ENCODE data around the gene IQSEC3.

Gene IQSEC3

DNA sequence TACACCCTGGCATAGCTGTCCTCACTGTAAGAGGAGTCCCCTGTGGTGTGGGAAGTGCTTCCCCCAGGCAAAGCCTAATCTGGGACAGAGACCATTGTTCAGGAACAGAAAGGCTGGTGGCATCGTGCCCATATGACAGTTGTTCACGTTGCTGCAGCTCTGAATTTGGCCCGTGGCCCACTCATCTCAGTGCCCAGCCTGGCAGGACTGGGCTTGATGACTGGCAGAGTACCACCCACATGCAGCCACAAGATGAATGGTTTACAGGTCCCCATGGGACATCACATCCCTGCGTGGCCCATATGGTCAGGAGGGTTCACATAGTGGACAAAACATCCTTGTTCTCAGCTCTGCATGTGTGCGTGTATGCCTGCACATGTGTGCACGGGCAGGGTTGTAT lies 17.5 kb downstream of the IQSEC3 start:
- DNase-seq = no peak

GRCh38 chr12:85191-85666 lies 18.7 kb downstream of the IQSEC3 start:
- no peak for DNase-seq

GRCh38 chr12:87315-87714 lies 20.7 kb downstream of the IQSEC3 start:
- no peak for DNase-seq

- DNase-seq = no peak
Measured at GRCh38 chr12:87856-88255, 21.3 kb downstream of the IQSEC3 start.

- no peak for DNase-seq
Measured at GRCh38 chr12:89653-90052, 23.1 kb downstream of the IQSEC3 start.

DNA sequence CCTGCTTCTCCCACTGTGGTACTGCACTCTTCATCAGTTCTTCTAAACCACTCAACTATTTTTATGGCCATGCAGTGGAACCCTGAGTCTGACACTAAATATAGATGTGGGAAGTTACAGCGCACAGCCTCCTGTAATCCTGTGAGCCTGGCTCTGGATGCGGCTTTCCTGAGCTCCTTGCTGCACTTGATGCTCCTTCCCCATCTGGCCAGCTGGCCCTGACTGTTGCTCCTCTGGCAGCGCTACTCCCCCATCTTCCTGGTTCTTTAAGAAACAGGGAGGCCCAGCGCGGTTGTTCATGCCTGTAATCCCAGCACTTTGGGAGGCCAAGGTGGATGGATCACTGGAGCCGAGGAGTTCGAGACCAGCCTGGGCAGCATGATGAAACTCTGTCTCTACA lies 24.6 kb downstream of the IQSEC3 start:
- DNase-seq = no peak

DNA sequence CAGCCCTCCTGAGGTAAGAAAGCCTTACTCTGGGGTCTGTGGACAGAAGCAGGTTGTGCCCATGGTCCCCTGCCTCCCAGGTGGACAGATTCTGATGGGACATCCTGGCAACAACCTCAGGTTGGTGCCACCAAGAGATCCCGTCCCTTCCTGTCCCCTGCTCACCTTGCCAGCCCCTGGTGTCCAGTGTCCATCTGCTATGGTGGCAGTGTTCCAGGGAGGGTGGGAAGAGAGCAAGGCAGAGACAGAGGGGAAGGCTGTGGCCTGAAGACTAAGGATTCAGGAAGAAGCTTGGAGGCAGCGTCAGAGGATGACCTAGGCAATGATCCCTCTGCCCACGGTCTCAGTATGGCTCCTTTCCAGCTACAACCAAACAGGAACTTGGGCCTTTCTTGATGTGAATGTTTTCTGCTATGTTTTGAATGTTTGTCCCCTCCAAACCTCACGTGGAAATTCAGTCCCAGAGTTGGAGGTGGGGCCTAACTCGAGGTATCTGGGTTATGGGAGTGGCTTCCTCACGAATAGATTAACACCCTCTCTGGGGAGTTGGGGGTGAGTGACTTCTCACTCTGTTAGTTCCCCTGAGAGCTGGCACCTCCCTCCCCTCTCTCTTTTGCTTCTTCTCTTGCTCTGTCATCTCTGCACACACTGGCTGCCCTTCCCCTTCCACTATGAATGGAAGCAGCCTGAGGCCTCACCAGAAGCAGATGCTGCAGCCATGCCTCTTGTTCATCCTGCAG lies 26.9 kb downstream of the IQSEC3 start:
- no peak for DNase-seq

DNA sequence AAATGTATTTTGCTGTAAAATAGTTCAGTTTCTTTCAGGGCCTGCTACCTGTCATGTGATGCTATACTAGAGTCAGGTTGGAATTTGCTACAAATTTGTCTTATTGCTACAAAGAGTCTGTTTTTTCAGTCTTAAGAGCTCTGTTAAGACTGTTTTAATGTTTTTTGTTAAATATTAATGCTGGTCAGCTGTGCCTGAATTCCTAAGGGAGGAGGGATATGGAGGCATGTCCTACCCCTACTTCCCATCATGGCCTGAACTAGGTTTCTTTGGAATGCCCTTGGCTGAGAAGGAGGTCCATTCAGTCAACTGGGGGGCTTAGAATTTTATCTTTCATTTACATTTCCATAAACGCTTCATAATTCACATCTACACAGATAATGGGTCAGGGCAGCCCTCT lies 30.0 kb downstream of the IQSEC3 start:
- DNase-seq = no peak

GRCh38 chr12:98924-99352 lies 32.4 kb downstream of the IQSEC3 start:
- DNase-seq = no peak

- DNase-seq = no peak
Measured at GRCh38 chr12:99605-100004, 33.0 kb downstream of the IQSEC3 start.

- no peak for DNase-seq
Measured at GRCh38 chr12:101969-102878, 35.7 kb downstream of the IQSEC3 start.

GRCh38 chr12:102879-103168 lies 36.3 kb downstream of the IQSEC3 start:
- DNase-seq = no peak

GRCh38 chr12:103169-103981 lies 36.8 kb downstream of the IQSEC3 start:
- peak; percentile 34 to 48 for DNase-seq

- DNase-seq = peak; percentile 28 to 68
Measured at GRCh38 chr12:104551-105081, 38.0 kb downstream of the IQSEC3 start.

DNA sequence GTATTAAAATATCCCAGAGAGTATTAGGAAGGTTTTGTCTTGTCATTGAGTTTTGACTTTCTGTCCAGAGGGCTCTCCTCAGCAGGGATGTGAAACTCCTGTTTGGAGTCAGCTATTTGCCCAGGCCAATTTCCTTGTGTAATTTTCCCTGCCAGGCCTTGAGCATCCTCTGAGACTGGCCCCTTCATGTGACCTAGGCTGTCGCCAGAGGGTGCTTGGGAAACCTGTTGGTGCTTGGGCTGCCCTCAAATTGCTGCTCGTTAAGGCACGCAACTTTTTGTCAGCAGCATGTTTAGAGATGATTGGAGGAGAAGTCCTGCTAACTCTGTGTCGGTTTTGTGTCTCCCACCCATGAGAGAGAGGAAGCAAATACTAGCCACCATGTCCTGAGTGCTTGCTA lies 39.1 kb downstream of the IQSEC3 start:
- DNase-seq = no peak

GRCh38 chr12:106118-106591 lies 39.6 kb downstream of the IQSEC3 start:
- peak; percentile 63 to 80 for DNase-seq

- peak; percentile 42 to 48 for DNase-seq
Measured at GRCh38 chr12:108594-108993, 42.0 kb downstream of the IQSEC3 start.

- no peak for DNase-seq
Measured at GRCh38 chr12:109446-109845, 42.9 kb downstream of the IQSEC3 start.

DNA sequence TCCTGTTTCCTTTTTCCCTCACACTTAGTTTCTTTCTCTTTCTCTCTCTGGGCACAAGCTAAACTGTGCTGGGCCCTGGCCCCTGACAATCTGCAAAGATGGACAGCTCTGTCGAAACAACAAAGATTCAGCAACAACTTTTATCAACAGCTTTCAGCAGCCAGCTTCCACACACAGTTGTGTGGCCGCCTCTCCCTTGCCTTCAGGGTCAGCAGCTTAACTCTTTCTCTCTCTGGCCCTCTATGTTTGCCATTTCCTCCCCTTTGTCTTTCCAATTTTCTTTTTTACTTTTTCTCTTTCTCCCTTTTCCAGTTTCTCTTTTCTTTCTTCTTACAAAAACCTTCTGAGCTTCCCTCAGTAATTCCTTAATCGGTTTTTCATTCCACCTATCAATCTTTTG lies 43.3 kb downstream of the IQSEC3 start:
- no peak for DNase-seq

- DNase-seq = no peak
Measured at GRCh38 chr12:111699-112493, 45.3 kb downstream of the IQSEC3 start.

DNA sequence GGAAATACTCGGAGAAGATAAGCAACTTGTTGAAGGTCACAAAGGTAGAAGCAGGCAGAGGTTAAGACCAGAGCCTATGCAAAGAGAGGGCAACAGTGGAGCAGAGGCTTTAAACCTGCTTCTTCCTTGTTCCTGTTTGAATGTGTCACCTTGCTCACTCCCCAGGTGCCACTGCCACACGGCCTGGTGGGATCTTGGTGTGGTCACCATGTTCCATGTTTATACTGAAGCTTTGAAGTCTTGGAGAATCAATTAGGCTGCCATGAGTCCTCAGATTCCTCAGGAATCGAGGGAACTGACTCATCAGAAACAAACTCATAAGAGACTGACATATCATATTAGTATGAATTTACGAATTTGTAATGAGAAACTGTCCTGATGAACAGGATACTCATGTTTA lies 46.8 kb downstream of the IQSEC3 start:
- DNase-seq = no peak

- DNase-seq = no peak
Measured at GRCh38 chr12:114626-115211, 48.2 kb downstream of the IQSEC3 start.
